Measurements from ENCODE around the gene MED27.

The MED27 gene

GRCh38 chr9:131879181-131879910 lies 200.3 kb downstream of the MED27 start:
- H3K27ac Mint-ChIP-seq: no peak overlapping the region
- TF ChIP-seq CTCF (IDR thresholded peaks at IDR 0.05): no peak
- H3K36me3 Mint-ChIP-seq (ENCODE audit: low read depth): peaks cover 20% of the 10 kb centered on the region
- no peaks in the 10 kb centered on the region for H3K9me3 Mint-ChIP-seq
- H3K4me1 Mint-ChIP-seq: no peaks in the 10 kb centered on the region
- DNase-seq: no peak
- H3K4me3 Mint-ChIP-seq: no peak overlapping the region
- no peaks in the 10 kb centered on the region for H3K27me3 Mint-ChIP-seq (ENCODE audit: low read depth, poor library complexity)

- H3K36me3 Mint-ChIP-seq (ENCODE audit: low read depth): peaks cover 5% of the 10 kb centered on the region
Observed at GRCh38 chr9:131876486-131876885, 203.2 kb downstream of the MED27 start.

GRCh38 chr9:131875828-131876485 lies 203.7 kb downstream of the MED27 start:
- no peak for DNase-seq
- no peak overlapping the region for H3K27ac Mint-ChIP-seq
- no peak overlapping the region for H3K4me3 Mint-ChIP-seq
- H3K27me3 Mint-ChIP-seq (ENCODE audit: low read depth, poor library complexity): peaks cover under 1% of the 10 kb centered on the region
- no peaks in the 10 kb centered on the region for H3K9me3 Mint-ChIP-seq
- no peak for TF ChIP-seq CTCF (IDR thresholded peaks at IDR 0.05)
- peaks cover 5% of the 10 kb centered on the region for H3K36me3 Mint-ChIP-seq (ENCODE audit: low read depth)
- H3K4me1 Mint-ChIP-seq: peaks cover 3% of the 10 kb centered on the region

More at GRCh38 chr9:131876486-131876885, 203.2 kb downstream of the MED27 start:
- H3K9me3 Mint-ChIP-seq: no peaks in the 10 kb centered on the region
- no peaks in the 10 kb centered on the region for H3K27me3 Mint-ChIP-seq (ENCODE audit: low read depth, poor library complexity)
- no peak for TF ChIP-seq CTCF (IDR thresholded peaks at IDR 0.05)
- DNase-seq: no peak
- no peak overlapping the region for H3K4me3 Mint-ChIP-seq
- no peak overlapping the region for H3K27ac Mint-ChIP-seq
- no peaks in the 10 kb centered on the region for H3K4me1 Mint-ChIP-seq

- Mint-ChIP-seq H3K9me3 (no peaks in the 10 kb centered on the region), H3K27me3 (ENCODE audit: low read depth, poor library complexity) (peaks cover 3% of the 10 kb centered on the region), H3K4me1 (peaks cover 11% of the 10 kb centered on the region), H3K27ac (no peak overlapping the region), H3K36me3 (ENCODE audit: low read depth) (peaks cover 5% of the 10 kb centered on the region), H3K4me3 (no peak overlapping the region)
- DNase-seq: no peak
- TF ChIP-seq CTCF (IDR thresholded peaks at IDR 0.05): no peak
Observed at GRCh38 chr9:131874916-131875670, 204.6 kb downstream of the MED27 start.

GRCh38 chr9:131874447-131874846 lies 205.2 kb downstream of the MED27 start:
- H3K4me3 Mint-ChIP-seq: no peak overlapping the region
- peaks cover 18% of the 10 kb centered on the region for H3K4me1 Mint-ChIP-seq
- no peak for TF ChIP-seq CTCF (IDR thresholded peaks at IDR 0.05)
- H3K9me3 Mint-ChIP-seq: no peaks in the 10 kb centered on the region
- peak; percentile 38 for DNase-seq
- peaks cover 5% of the 10 kb centered on the region for H3K36me3 Mint-ChIP-seq (ENCODE audit: low read depth)
- H3K27ac Mint-ChIP-seq: no peak overlapping the region
- H3K27me3 Mint-ChIP-seq (ENCODE audit: low read depth, poor library complexity): peaks cover 3% of the 10 kb centered on the region
